Adrenal gland (tissue), 12 donors: ENCODE data around the gene SASS6. TPM values are rescaled to one million over a fixed set of nuclear protein-coding genes. Genes with fewer than 3 reads are reported as not detected.

Experiments used
- DNase-seq, 7 donors: peaks; one replicate each; pipeline ENCODE4 v3.0.0-alpha.2; 2019 to 2020
- H3K27ac ChIP-seq, 5 donors: fragments of 200-600 bp; sonication (generic) in 4 of 5; 1 replicate in 3 of 5; 2 replicates in 2 of 5; pipeline versions ENCODE4 v1.5.1 to v1.8.0; 2016 to 2020; ENCODE audit warnings: mild to moderate bottlenecking in 1 of 5
- H3K27me3 ChIP-seq: fragments of 200-600 bp; 2 replicates; pipeline ENCODE4 v1.8.0; 2021
- H3K36me3 ChIP-seq, 2 donors: fragments of 200-600 bp; replicated peaks in 1 of 2; 1 replicate in 1 of 2; 2 replicates in 1 of 2; pipeline versions ENCODE4 v1.5.1 to v1.8.0; 2018 to 2022
- H3K4me1 ChIP-seq, 2 donors: fragments of 200-600 bp; replicated peaks in 1 of 2; 1 replicate in 1 of 2; 2 replicates in 1 of 2; pipeline versions ENCODE4 v1.5.1 to v1.8.0; 2018 to 2021
- H3K4me3 ChIP-seq, 4 donors: fragments of 200-600 bp; sonication (generic) in 3 of 4; one replicate each; pipeline ENCODE4 v1.5.1; 2016 to 2018
- H3K9me3 ChIP-seq, 3 donors: fragments of 200-600 bp; sonication (generic) in 1 of 3; replicated peaks in 1 of 3; 1 replicate in 2 of 3; 2 replicates in 1 of 3; pipeline versions ENCODE4 v1.5.1 to v1.8.0; 2016 to 2021
- CTCF ChIP-seq, 6 experiments: fragments of 450-650 bp in 4 of 6; fragments of 200-600 bp in 2 of 6; sonication (generic) in 1 of 6; IDR thresholded peaks; 1 replicate in 5 of 6; 2 replicates in 1 of 6; pipeline versions ENCODE4 v1.5.1 to v1.8.0; 2016 to 2021; ENCODE audit warnings: antibody characterized with exemption in 6 of 6, mild to moderate bottlenecking in 2 of 6, moderate library complexity in 1 of 6
- POLR2A ChIP-seq, 2 donors: fragments of 450-650 bp; IDR thresholded peaks; one replicate each; pipeline ENCODE4 v1.6.1; 2017; ENCODE audit warnings: antibody characterized with exemption in 2 of 2, mild to moderate bottlenecking in 2 of 2, moderate library complexity in 1 of 2
- WGBS, 4 donors: extraction: QIAGEN DNeasy Blood & Tissue Kit in 2 of 4; methylation state at CpG; one replicate each; pipeline versions ENCODE4 v1.1.5 to v1.1.7; 2013 to 2017; 5-methylcytosine and 5-hydroxymethylcytosine counted together
- intact Hi-C, 2 donors: fragments of 100-400 bp; cut with DNase I; formaldehyde crosslinking; loops; one replicate each; pipeline versions ENCODE4 v1.14.1 to v1.15.0; 2022 to 2023
- polyA plus RNA-seq, 3 donors: library from polyadenylated mRNA; stranded (reverse); fragments of 200-250 nt in 2 of 3; fragments of 350-450 nt in 1 of 3; fragmentation: Illumina TruSeq in 1 of 3; extraction: RNeasy Lipid Tissue Mini Kit (QIAGEN cat#74804) in 1 of 3; gene quantifications; one replicate each; pipeline ENCODE4 v1.2.3, GENCODE V29; 2013 to 2014
- total RNA-seq, 9 donors: library from RNA; depleted of rRNA in 4 of 9; stranded (reverse); fragments of >200 nt in 4 of 9; fragments of 120-200 nt in 1 of 9; fragmentation: NEBNext Ultra II Directional in 1 of 9; extraction: Animal tissue kit (Norgen Biotek cat#: 25700) in 1 of 9; gene quantifications; one replicate each; pipeline versions ENCODE4 v1.1.0 to v1.2.4, GENCODE V29; 2013 to 2023
- donor health status: healthy with polysubstance abuse.
- donor health status: Bipolar disorder and iron deficiency.
- donor health status: DM: yes; HTN: yes; CAD: no.
- donor health status: DM: no; HTN: no; CAD: no.
- donor health status: DM: no; HTN: no; CAD: no.
- donor health status: DM: yes; HTN: yes; CAD: no.

SASS6 gene
- total and polyA plus RNA-seq, 12 donors, result 1.1 to 4.5 (median 3.0) TPM

DNA sequence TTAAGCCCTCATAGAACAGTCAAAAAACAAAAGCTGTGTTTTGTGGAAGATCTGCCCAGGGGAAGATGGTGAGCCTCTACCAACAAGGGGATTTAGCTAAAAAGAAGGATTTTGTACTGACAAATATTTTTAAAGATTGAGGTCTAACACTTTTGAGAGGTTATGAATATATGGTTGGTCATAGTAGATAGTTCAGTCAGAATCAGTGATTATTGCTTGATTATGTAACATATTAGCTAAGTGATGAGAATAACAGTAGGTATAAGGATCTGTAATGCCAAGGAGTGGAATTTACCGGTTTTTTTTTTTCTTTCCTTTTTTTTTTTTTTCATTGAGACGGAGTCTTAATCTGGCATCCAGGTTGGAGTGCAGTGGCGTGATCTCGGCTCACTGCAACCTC lies 79.0 kb downstream of the SASS6 start:
- no peak overlapping the region for H3K27ac ChIP-seq
- no peak for DNase-seq
- H3K9me3 ChIP-seq, result no peaks in the 10 kb centered on the region
- 92 to 98% (median 94%) methylated on average over 4 of the region's 4 CpGs for WGBS, 4 donors
- intact Hi-C loops, result no loop called here
- peaks cover 4 to 10% of the 10 kb centered on the region in 2 donors for H3K4me1 ChIP-seq
- H3K36me3 ChIP-seq, result peaks cover 0 to 6% of the 10 kb centered on the region in 2 donors
- no peak overlapping the region for H3K4me3 ChIP-seq
- TF ChIP-seq CTCF (IDR thresholded peaks at IDR 0.05) (no peak), POLR2A (IDR thresholded peaks at IDR 0.05) (no peak)
- no peaks in the 10 kb centered on the region for H3K27me3 ChIP-seq

GRCh38 chr1:100053119-100053518 lies 79.6 kb downstream of the SASS6 start:
- H3K27ac ChIP-seq, result no peak overlapping the region

GRCh38 chr1:100051893-100052292 lies 80.8 kb downstream of the SASS6 start:
- TF ChIP-seq CTCF (IDR thresholded peaks at IDR 0.05) (no peak), POLR2A (IDR thresholded peaks at IDR 0.05) (no peak)
- intact Hi-C loops, result no loop called here
- H3K27me3 ChIP-seq, result no peaks in the 10 kb centered on the region
- peaks cover 4 to 19% of the 10 kb centered on the region in 2 donors for H3K4me1 ChIP-seq
- no peaks in the 10 kb centered on the region for H3K36me3 ChIP-seq
- WGBS, 4 donors, result 75 to 92% (median 88%) methylated on average over 1 of the region's 1 CpG
- H3K27ac ChIP-seq, result no peak overlapping the region
- DNase-seq, result no peak
- H3K4me3 ChIP-seq, result no peak overlapping the region
- no peaks in the 10 kb centered on the region for H3K9me3 ChIP-seq

More at GRCh38 chr1:100053119-100053518, 79.6 kb downstream of the SASS6 start:
- intact Hi-C loops, result no loop called here
- peaks cover 0 to 6% of the 10 kb centered on the region in 2 donors for H3K36me3 ChIP-seq
- H3K4me3 ChIP-seq, result no peak overlapping the region
- H3K4me1 ChIP-seq, result peaks cover 4 to 16% of the 10 kb centered on the region in 2 donors
- H3K27me3 ChIP-seq, result no peaks in the 10 kb centered on the region
- DNase-seq, result no peak
- TF ChIP-seq POLR2A (IDR thresholded peaks at IDR 0.05) (no peak), CTCF (IDR thresholded peaks at IDR 0.05) (no peak)
- H3K9me3 ChIP-seq, result no peaks in the 10 kb centered on the region

- no peaks in the 10 kb centered on the region for H3K9me3 ChIP-seq
- TF ChIP-seq POLR2A (IDR thresholded peaks at IDR 0.05) (no peak), CTCF (IDR thresholded peaks at IDR 0.05) (no peak)
- H3K4me1 ChIP-seq, result peaks cover 4 to 24% of the 10 kb centered on the region in 2 donors
- no peak overlapping the region for H3K4me3 ChIP-seq
- intact Hi-C loops, result no loop called here
- no peak overlapping the region for H3K27ac ChIP-seq
- no peak for DNase-seq
- whole genome bisulfite sequencing, 4 donors, result 80 to 85% (median 83%) methylated on average over 4 of the region's 4 CpGs
- no peaks in the 10 kb centered on the region for H3K27me3 ChIP-seq
- H3K36me3 ChIP-seq, result no peaks in the 10 kb centered on the region
These were observed 81.3 kb downstream of the SASS6 start for GRCh38 chr1:100051401-100051800.
